ENCODE measurements around the gene RASGEF1C.

RASGEF1C gene

GRCh38 chr5:180099733-180100611 lies 109.0 kb downstream of the RASGEF1C start:
- no peak overlapping the region for H3K4me3 ChIP-seq (ENCODE audit: low read depth, low read length)
- TF ChIP-seq, protein P1, sequence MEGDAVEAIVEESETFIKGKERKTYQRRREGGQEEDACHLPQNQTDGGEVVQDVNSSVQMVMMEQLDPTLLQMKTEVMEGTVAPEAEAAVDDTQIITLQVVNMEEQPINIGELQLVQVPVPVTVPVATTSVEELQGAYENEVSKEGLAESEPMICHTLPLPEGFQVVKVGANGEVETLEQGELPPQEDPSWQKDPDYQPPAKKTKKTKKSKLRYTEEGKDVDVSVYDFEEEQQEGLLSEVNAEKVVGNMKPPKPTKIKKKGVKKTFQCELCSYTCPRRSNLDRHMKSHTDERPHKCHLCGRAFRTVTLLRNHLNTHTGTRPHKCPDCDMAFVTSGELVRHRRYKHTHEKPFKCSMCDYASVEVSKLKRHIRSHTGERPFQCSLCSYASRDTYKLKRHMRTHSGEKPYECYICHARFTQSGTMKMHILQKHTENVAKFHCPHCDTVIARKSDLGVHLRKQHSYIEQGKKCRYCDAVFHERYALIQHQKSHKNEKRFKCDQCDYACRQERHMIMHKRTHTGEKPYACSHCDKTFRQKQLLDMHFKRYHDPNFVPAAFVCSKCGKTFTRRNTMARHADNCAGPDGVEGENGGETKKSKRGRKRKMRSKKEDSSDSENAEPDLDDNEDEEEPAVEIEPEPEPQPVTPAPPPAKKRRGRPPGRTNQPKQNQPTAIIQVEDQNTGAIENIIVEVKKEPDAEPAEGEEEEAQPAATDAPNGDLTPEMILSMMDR (IDR thresholded peaks at IDR 0.05; ENCODE audit: control insufficient read depth, extremely low read depth, insufficient read depth), result no peak
- DNase-seq (ENCODE audit: low read depth), result no peak

GRCh38 chr5:180098991-180099732 lies 109.8 kb downstream of the RASGEF1C start:
- H3K4me3 ChIP-seq (ENCODE audit: low read depth, low read length), result no peak overlapping the region
- DNase-seq (ENCODE audit: low read depth), result no peak
- TF ChIP-seq, protein P1 (IDR thresholded peaks at IDR 0.05; ENCODE audit: control insufficient read depth, extremely low read depth, insufficient read depth), result no peak

- TF ChIP-seq, protein P1 (IDR thresholded peaks at IDR 0.05; ENCODE audit: control insufficient read depth, extremely low read depth, insufficient read depth), result no peak
- DNase-seq (ENCODE audit: low read depth), result no peak
- no peak overlapping the region for H3K4me3 ChIP-seq (ENCODE audit: low read depth, low read length)
Measured at GRCh38 chr5:180098526-180098925, 110.5 kb downstream of the RASGEF1C start.

GRCh38 chr5:180097926-180098325 lies 111.1 kb downstream of the RASGEF1C start:
- no peak overlapping the region for H3K4me3 ChIP-seq (ENCODE audit: low read depth, low read length)

GRCh38 chr5:180097163-180097894 lies 111.7 kb downstream of the RASGEF1C start:
- DNase-seq (ENCODE audit: low read depth), result no peak
- no peak overlapping the region for H3K4me3 ChIP-seq (ENCODE audit: low read depth, low read length)

More at GRCh38 chr5:180097926-180098325, 111.1 kb downstream of the RASGEF1C start:
- TF ChIP-seq, protein P1 (IDR thresholded peaks at IDR 0.05; ENCODE audit: control insufficient read depth, extremely low read depth, insufficient read depth), result no peak
- DNase-seq (ENCODE audit: low read depth), result no peak

GRCh38 chr5:180096616-180097015 lies 112.4 kb downstream of the RASGEF1C start:
- H3K4me3 ChIP-seq (ENCODE audit: low read depth, low read length), result no peak overlapping the region
- DNase-seq (ENCODE audit: low read depth), result no peak
- TF ChIP-seq, protein P1 (IDR thresholded peaks at IDR 0.05; ENCODE audit: control insufficient read depth, extremely low read depth, insufficient read depth), result no peak

More at GRCh38 chr5:180097163-180097894, 111.7 kb downstream of the RASGEF1C start:
- TF ChIP-seq, protein P1 (IDR thresholded peaks at IDR 0.05; ENCODE audit: control insufficient read depth, extremely low read depth, insufficient read depth), result no peak

All from LNCaP clone FGC (cell line).